ENCODE measurements around the gene HECW1.

- TF ChIP-seq HNRNPLL (IDR thresholded peaks at IDR 0.05; ENCODE audit: low read depth, low read length, poor library complexity, severe bottlenecking), result no peak
- no peak for TF ChIP-seq MLX (CRISPR knock-in tag; IDR thresholded peaks at IDR 0.05)
- TF ChIP-seq TFAP4 (IDR thresholded peaks at IDR 0.05; ENCODE audit: borderline replicate concordance, low read depth), result no peak
- no peak for TF ChIP-seq FOXK2 (IDR thresholded peaks at IDR 0.05)
- TF ChIP-seq ZNF260 (CRISPR knock-in tag; IDR thresholded peaks at IDR 0.05; ENCODE audit: borderline replicate concordance, low read depth), result no peak
- TF ChIP-seq FOXJ3 (CRISPR knock-in tag; IDR thresholded peaks at IDR 0.05; ENCODE audit: borderline replicate concordance), result no peak
- no peak for TF ChIP-seq SMAD1 (CRISPR knock-in tag; IDR thresholded peaks at IDR 0.05; ENCODE audit: borderline replicate concordance, low read depth)
- TF ChIP-seq, protein P1, sequence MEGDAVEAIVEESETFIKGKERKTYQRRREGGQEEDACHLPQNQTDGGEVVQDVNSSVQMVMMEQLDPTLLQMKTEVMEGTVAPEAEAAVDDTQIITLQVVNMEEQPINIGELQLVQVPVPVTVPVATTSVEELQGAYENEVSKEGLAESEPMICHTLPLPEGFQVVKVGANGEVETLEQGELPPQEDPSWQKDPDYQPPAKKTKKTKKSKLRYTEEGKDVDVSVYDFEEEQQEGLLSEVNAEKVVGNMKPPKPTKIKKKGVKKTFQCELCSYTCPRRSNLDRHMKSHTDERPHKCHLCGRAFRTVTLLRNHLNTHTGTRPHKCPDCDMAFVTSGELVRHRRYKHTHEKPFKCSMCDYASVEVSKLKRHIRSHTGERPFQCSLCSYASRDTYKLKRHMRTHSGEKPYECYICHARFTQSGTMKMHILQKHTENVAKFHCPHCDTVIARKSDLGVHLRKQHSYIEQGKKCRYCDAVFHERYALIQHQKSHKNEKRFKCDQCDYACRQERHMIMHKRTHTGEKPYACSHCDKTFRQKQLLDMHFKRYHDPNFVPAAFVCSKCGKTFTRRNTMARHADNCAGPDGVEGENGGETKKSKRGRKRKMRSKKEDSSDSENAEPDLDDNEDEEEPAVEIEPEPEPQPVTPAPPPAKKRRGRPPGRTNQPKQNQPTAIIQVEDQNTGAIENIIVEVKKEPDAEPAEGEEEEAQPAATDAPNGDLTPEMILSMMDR (CRISPR knock-in tag; IDR thresholded peaks at IDR 0.05), result no peak
- TF ChIP-seq REST (IDR thresholded peaks at IDR 0.05; ENCODE audit: borderline replicate concordance in 1 of 2, low read depth in 1 of 2, low read length in 2 of 2), result no peak
- TF ChIP-seq SOX13 (IDR thresholded peaks at IDR 0.05), result no peak
- TF ChIP-seq SOX13 (CRISPR knock-in tag; conservative IDR thresholded peaks at IDR 0.05 in 1 of 2, IDR thresholded peaks at IDR 0.05 in 1 of 2), result no peak
- no peak for TF ChIP-seq KLF12 (CRISPR knock-in tag; IDR thresholded peaks at IDR 0.05; ENCODE audit: borderline replicate concordance)
These were observed 117.4 kb downstream of the HECW1 start for GRCh38 chr7:43229801-43230200.

Data from HepG2 (cell line).